ENCODE data around the gene TEX264. TPM values are rescaled to one million over a fixed set of nuclear protein-coding genes. Genes with fewer than 3 reads are reported as not detected.

The TEX264 gene
- polyA plus RNA-seq, 3 donors = 58.3 to 108 (median 80.8) TPM

DNA sequence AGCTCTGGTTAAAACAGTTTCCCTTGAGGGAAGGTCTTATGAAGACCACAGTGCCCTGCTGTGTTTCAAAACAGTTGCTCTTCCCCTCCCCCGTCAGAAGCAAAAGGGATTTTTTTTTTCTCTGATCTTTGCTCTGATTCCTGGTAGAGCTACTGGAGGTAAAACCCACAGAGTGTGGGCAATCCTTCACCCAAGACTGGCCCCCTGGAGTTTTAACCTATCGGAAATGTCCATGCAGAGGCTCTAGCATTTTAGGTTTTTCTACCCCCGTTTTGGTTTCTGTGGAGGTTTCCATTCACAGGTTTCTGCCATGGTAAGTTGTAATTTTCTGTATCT, 63.5 kb downstream of the TEX264 start:
- no peak overlapping the region for H3K27ac Mint-ChIP-seq
- Histone ChIP-seq H3K36me3 (replicated peaks in 1 of 2; ENCODE audit: control insufficient read depth in 1 of 2, insufficient read depth in 2 of 2, low read length in 2 of 2) (no peaks in the 10 kb centered on the region), H3K27ac (ENCODE audit: low read depth in 1 of 2, low read length in 2 of 2) (no peak overlapping the region), H3K4me2 (replicated peaks; ENCODE audit: extremely low read depth, low read length, poor library complexity, severe bottlenecking) (no peak overlapping the region), H4K20me1 (ENCODE audit: insufficient read depth, low read length) (no peaks in the 10 kb centered on the region), H3K9ac (ENCODE audit: insufficient read depth, low read length, poor library complexity, severe bottlenecking) (no peak overlapping the region), H2AFZ (ENCODE audit: insufficient read depth, low read depth, low read length, poor library complexity, severe bottlenecking) (no peak overlapping the region), H3K79me2 (ENCODE audit: insufficient read depth, low read length) (no peaks in the 10 kb centered on the region), H3K9me3 (replicated peaks in 1 of 2; ENCODE audit: control insufficient read depth in 1 of 2, insufficient read depth in 1 of 2, low read length in 2 of 2) (no peaks in the 10 kb centered on the region), H3K27me3 (ENCODE audit: control insufficient read depth in 2 of 2, insufficient read depth in 2 of 2, low read length in 2 of 2) (peaks cover 0 to 3% of the 10 kb centered on the region in 2 donors), H3K4me1 (ENCODE audit: control insufficient read depth in 1 of 2, insufficient read depth in 2 of 2, low read length in 2 of 2) (peaks cover 12 to 13% of the 10 kb centered on the region in 2 donors), H3K4me3 (replicated peaks in 1 of 3; ENCODE audit: low read depth in 2 of 3, low read length in 3 of 3) (no peak overlapping the region)
- TF ChIP-seq CTCF (IDR thresholded peaks at IDR 0.05) = no peak
- DNase-seq = no peak
- WGBS (ENCODE audit: insufficient coverage) = 48% methylated on average over 2 of the region's 3 CpGs
- peaks cover 17% of the 10 kb centered on the region for H3K4me1 Mint-ChIP-seq
- no peak overlapping the region for H3K4me3 Mint-ChIP-seq
- H3K9me3 Mint-ChIP-seq = peaks cover 0 to 9% (median 0%) of the 10 kb centered on the region in 7 donors
- intact Hi-C loops (cut with micrococcal nuclease) = no loop called here
- H3K27me3 Mint-ChIP-seq (ENCODE audit: low read depth in 3 of 3) = peaks cover 3 to 6% (median 3%) of the 10 kb centered on the region in 3 donors
- H3K36me3 Mint-ChIP-seq = no peaks in the 10 kb centered on the region

- Mint-ChIP-seq H3K36me3 (no peaks in the 10 kb centered on the region), H3K27ac (no peak overlapping the region), H3K27me3 (ENCODE audit: low read depth in 3 of 3) (peaks cover 0 to 4% (median 3%) of the 10 kb centered on the region in 3 donors), H3K4me1 (peaks cover 22% of the 10 kb centered on the region), H3K4me3 (no peak overlapping the region), H3K9me3 (peaks cover 0 to 7% (median 0%) of the 10 kb centered on the region in 7 donors)
- Histone ChIP-seq H3K27ac (ENCODE audit: low read depth in 1 of 2, low read length in 2 of 2) (no peak overlapping the region), H3K4me2 (replicated peaks; ENCODE audit: extremely low read depth, low read length, poor library complexity, severe bottlenecking) (no peak overlapping the region), H2AFZ (ENCODE audit: insufficient read depth, low read depth, low read length, poor library complexity, severe bottlenecking) (no peak overlapping the region), H4K20me1 (ENCODE audit: insufficient read depth, low read length) (no peaks in the 10 kb centered on the region), H3K36me3 (replicated peaks in 1 of 2; ENCODE audit: control insufficient read depth in 1 of 2, insufficient read depth in 2 of 2, low read length in 2 of 2) (no peaks in the 10 kb centered on the region), H3K79me2 (ENCODE audit: insufficient read depth, low read length) (no peaks in the 10 kb centered on the region), H3K27me3 (ENCODE audit: control insufficient read depth in 2 of 2, insufficient read depth in 2 of 2, low read length in 2 of 2) (peaks cover 0 to 3% of the 10 kb centered on the region in 2 donors), H3K4me1 (ENCODE audit: control insufficient read depth in 1 of 2, insufficient read depth in 2 of 2, low read length in 2 of 2) (peaks cover 17 to 18% of the 10 kb centered on the region in 2 donors), H3K9ac (ENCODE audit: insufficient read depth, low read length, poor library complexity, severe bottlenecking) (no peak overlapping the region), H3K9me3 (replicated peaks in 1 of 2; ENCODE audit: control insufficient read depth in 1 of 2, insufficient read depth in 1 of 2, low read length in 2 of 2) (no peaks in the 10 kb centered on the region), H3K4me3 (replicated peaks in 1 of 3; ENCODE audit: low read depth in 2 of 3, low read length in 3 of 3) (no peak overlapping the region)
- intact Hi-C loops (cut with micrococcal nuclease) = no loop called here
- DNase-seq = no peak
- WGBS (ENCODE audit: insufficient coverage) = no CpG with 5 or more reads among the region's 3 CpGs
- TF ChIP-seq CTCF (IDR thresholded peaks at IDR 0.05) = no peak
These were observed 64.0 kb downstream of the TEX264 start for GRCh38 chr3:51735039-51735438.
